Mucosa of descending colon (tissue), 3 donors: Measurements from ENCODE around the gene PPIB. TPM values are rescaled to one million over a fixed set of nuclear protein-coding genes. Genes with fewer than 3 reads are reported as not detected.

Experiments
- total RNA-seq, 3 donors: library from RNA; stranded (reverse); fragmentation: NEBNext Ultra II Directional in 2 of 3; extraction: Animal tissue kit (Norgen Biotek cat#: 25700) in 2 of 3; gene quantifications; one replicate each; pipeline versions ENCODE4 v1.2.1 to v1.2.4, GENCODE V29; 2021 to 2023
- donor health status: DM: no; HTN: no; CAD: no; lungs with moderate emphysema.
- donor health status: DM: no; HTN: no; CAD: no.
- donor health status: DM: no; HTN: yes; CAD: no.

The PPIB gene
- total RNA-seq, 3 donors from 2014 or later, result 207 to 396 (median 239) TPM

Other genes starting within 250 kb of the PPIB start
- gene DAPK2, start 116.5 kb downstream of the PPIB start, total RNA-seq, result 10 to 100 TPM; 32.0 to 82.0 (median 35.5) TPM
- 10 to 100 TPM; 49.7 to 94.5 (median 78.9) TPM for gene CIAO2A, start 69.2 kb downstream of the PPIB start, total RNA-seq
- gene SNX1, start 67.0 kb downstream of the PPIB start, total RNA-seq, result 100 to 1,000 TPM; 110 to 122 (median 118) TPM
- under 1 TPM; 0.29 to 0.35 (median 0.29) TPM for gene SNX22, start 11.3 kb downstream of the PPIB start, total RNA-seq
- gene CSNK1G1, start 193.2 kb upstream of the PPIB start, total RNA-seq, result 10 to 100 TPM; 19.1 to 22.3 (median 22.3) TPM
- gene PCLAF, start 218.4 kb upstream of the PPIB start, total RNA-seq, result 10 to 100 TPM in 1 of 3 donors, 1 to 10 TPM in 2; 3.3 to 14.7 (median 4.4) TPM
- gene TRIP4, start 224.8 kb upstream of the PPIB start, total RNA-seq, result 10 to 100 TPM; 23.8 to 36.9 (median 28.2) TPM